ENCODE measurements around the gene OBP2B. TPM values are rescaled to one million over a fixed set of nuclear protein-coding genes. Genes with fewer than 3 reads are reported as not detected.
"Not testable (repeated sequence)": the region's sequence is repeated elsewhere in the genome, so short reads cannot be mapped to it uniquely, and the experiment has no call there.

OBP2B gene
- total RNA-seq, 2 donors from 2014 or later = not detected

- not testable (repeated sequence) for H3K27ac Mint-ChIP-seq; H3K36me3 Mint-ChIP-seq; H3K4me3 Mint-ChIP-seq; H3K4me1 Mint-ChIP-seq (ENCODE audit: low read depth in 2 of 2); ATAC-seq; H3K9me3 Mint-ChIP-seq; DNase-seq (ENCODE audit: low spot score)
- peaks cover 30 to 33% of the 10 kb centered on the region in 2 donors for H3K27me3 Mint-ChIP-seq
Observed at GRCh38 chr9:133221994-133222393, 12.9 kb upstream of the OBP2B start.

- peaks cover 30 to 37% of the 10 kb centered on the region in 2 donors for H3K27me3 Mint-ChIP-seq
- DNase-seq (ENCODE audit: low spot score) (no peak), ATAC-seq (no peak)
- no peak overlapping the region for H3K4me3 Mint-ChIP-seq
- no peak overlapping the region for H3K27ac Mint-ChIP-seq
- H3K4me1 Mint-ChIP-seq (ENCODE audit: low read depth in 2 of 2) = no peaks in the 10 kb centered on the region
- no peaks in the 10 kb centered on the region for H3K9me3 Mint-ChIP-seq
- no peaks in the 10 kb centered on the region for H3K36me3 Mint-ChIP-seq
Observed at GRCh38 chr9:133221177-133221809, 12.2 kb upstream of the OBP2B start.

- DNase-seq (ENCODE audit: low spot score); ATAC-seq; H3K9me3 Mint-ChIP-seq; H3K36me3 Mint-ChIP-seq; H3K4me1 Mint-ChIP-seq (ENCODE audit: low read depth in 2 of 2); H3K27ac Mint-ChIP-seq; H3K4me3 Mint-ChIP-seq: not testable (repeated sequence)
- H3K27me3 Mint-ChIP-seq = peaks cover 53 to 54% of the 10 kb centered on the region in 2 donors
Observed at GRCh38 chr9:133218049-133218975, 9.3 kb upstream of the OBP2B start.

GRCh38 chr9:133217333-133217988 lies 8.4 kb upstream of the OBP2B start:
- not testable (repeated sequence) for H3K4me1 Mint-ChIP-seq (ENCODE audit: low read depth in 2 of 2); H3K27ac Mint-ChIP-seq; H3K36me3 Mint-ChIP-seq

GRCh38 chr9:133214276-133214675 lies 5.2 kb upstream of the OBP2B start:
- not testable (repeated sequence) for H3K4me3 Mint-ChIP-seq; DNase-seq (ENCODE audit: low spot score); H3K36me3 Mint-ChIP-seq; ATAC-seq; H3K9me3 Mint-ChIP-seq; H3K4me1 Mint-ChIP-seq (ENCODE audit: low read depth in 2 of 2); H3K27ac Mint-ChIP-seq
- H3K27me3 Mint-ChIP-seq = peaks cover 51 to 61% of the 10 kb centered on the region in 2 donors

More at GRCh38 chr9:133217333-133217988, 8.4 kb upstream of the OBP2B start:
- H3K9me3 Mint-ChIP-seq; DNase-seq (ENCODE audit: low spot score); ATAC-seq; H3K4me3 Mint-ChIP-seq: not testable (repeated sequence)
- peaks cover 54 to 59% of the 10 kb centered on the region in 2 donors for H3K27me3 Mint-ChIP-seq

GRCh38 chr9:133210609-133211008 lies 1.6 kb upstream of the OBP2B start:
- DNase-seq (ENCODE audit: low spot score) (no peak), ATAC-seq (no peak)
- H3K27ac Mint-ChIP-seq = no peak overlapping the region

GRCh38 chr9:133210202-133210532 lies 1.1 kb upstream of the OBP2B start:
- ATAC-seq = no peak
- H3K36me3 Mint-ChIP-seq = no peaks in the 10 kb centered on the region
- H3K4me3 Mint-ChIP-seq = no peak overlapping the region

More at GRCh38 chr9:133210609-133211008, 1.6 kb upstream of the OBP2B start:
- peaks cover 28 to 37% of the 10 kb centered on the region in 2 donors for H3K27me3 Mint-ChIP-seq
- H3K4me3 Mint-ChIP-seq = no peak overlapping the region
- no peaks in the 10 kb centered on the region for H3K9me3 Mint-ChIP-seq
- H3K36me3 Mint-ChIP-seq = no peaks in the 10 kb centered on the region
- no peaks in the 10 kb centered on the region for H3K4me1 Mint-ChIP-seq (ENCODE audit: low read depth in 2 of 2)

DNA sequence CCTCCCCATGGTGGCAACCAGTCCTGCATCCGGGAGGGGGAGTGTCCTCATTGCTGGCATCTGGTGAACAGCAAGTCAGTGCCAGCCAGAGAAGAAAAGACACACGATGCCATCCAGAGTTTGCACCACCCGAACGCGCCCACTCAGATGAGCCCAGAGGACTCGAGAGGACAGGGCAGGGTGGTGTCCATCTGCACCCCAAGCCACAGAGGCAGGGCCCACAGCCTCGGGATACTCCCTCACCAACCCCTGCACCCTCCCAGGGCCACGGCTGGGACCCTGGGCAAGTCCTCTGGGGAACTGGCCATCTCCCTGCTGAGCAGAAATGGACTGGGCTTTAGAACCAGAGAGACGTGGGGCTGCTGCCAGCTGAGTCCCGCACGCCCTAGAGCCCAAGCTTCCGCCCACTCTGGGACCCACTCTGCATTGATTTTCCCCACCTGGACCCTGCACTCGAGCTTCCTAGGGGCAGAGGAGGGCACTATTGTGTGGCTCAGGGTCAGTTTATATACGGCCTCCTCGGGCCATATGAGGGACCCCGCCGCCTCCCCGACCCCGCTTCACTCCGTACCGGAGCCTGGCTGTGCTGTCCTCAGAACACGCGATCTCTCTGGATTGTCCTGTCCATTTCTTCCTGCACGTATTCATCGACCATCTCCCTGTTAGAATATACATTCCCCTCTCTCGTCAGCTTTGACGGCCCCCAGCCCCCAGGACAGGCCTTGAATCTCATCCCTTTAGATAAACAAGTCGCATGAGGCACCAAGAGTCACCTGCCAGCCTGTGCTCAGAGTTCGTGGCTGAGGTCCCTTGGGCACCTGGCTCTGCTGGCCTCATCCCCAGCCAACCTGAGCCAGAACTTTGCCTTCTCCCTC lies 514 bp upstream of the OBP2B start:
- peaks cover 20 to 27% of the 10 kb centered on the region in 2 donors for H3K27me3 Mint-ChIP-seq
- H3K9me3 Mint-ChIP-seq; H3K27ac Mint-ChIP-seq; H3K4me3 Mint-ChIP-seq; H3K36me3 Mint-ChIP-seq; H3K4me1 Mint-ChIP-seq (ENCODE audit: low read depth in 2 of 2); DNase-seq (ENCODE audit: low spot score); ATAC-seq: not testable (repeated sequence)

More at GRCh38 chr9:133210202-133210532, 1.1 kb upstream of the OBP2B start:
- no peak overlapping the region for H3K27ac Mint-ChIP-seq
- no peak for DNase-seq (ENCODE audit: low spot score)
- H3K9me3 Mint-ChIP-seq = no peaks in the 10 kb centered on the region
- H3K4me1 Mint-ChIP-seq (ENCODE audit: low read depth in 2 of 2) = no peaks in the 10 kb centered on the region
- peaks cover 25 to 32% of the 10 kb centered on the region in 2 donors for H3K27me3 Mint-ChIP-seq

- H3K9me3 Mint-ChIP-seq; H3K36me3 Mint-ChIP-seq; DNase-seq (ENCODE audit: low spot score); H3K4me1 Mint-ChIP-seq (ENCODE audit: low read depth in 2 of 2); H3K4me3 Mint-ChIP-seq; H3K27ac Mint-ChIP-seq; ATAC-seq: not testable (repeated sequence)
- peaks cover 16 to 17% of the 10 kb centered on the region in 2 donors for H3K27me3 Mint-ChIP-seq
Observed at GRCh38 chr9:133208171-133208879, 725 bp downstream of the OBP2B start.

DNA sequence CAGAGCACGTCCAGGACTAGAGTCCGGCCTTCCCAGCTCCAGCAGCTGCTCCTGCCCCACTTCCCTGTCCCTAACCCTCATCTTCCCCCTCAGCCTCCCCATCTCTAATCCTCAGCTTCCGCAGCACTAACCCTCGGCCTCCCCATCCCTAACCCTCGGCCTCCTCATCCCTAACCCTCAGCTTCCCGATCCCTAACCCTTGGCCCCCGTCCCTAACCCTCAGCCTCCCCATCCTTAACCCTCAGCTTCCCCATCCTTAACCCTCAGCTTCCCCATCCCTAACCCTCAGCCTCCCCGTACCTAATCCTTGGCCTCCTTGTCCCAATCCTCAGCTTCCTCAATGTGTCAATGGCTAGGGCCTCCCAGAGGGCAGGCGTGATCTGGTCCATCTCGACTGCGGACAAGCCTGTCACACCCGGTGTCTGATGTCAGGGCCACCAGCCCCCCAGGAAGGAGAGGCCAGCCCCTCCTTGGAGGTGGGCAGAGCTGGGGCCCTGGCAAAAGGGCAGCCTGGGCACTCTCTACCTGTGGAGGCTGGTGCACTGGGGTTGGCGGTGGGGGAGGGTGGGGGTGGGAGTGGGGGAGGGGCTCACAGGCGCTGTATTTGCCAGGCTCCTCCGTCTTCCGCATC lies 1.4 kb downstream of the OBP2B start:
- no peaks in the 10 kb centered on the region for H3K9me3 Mint-ChIP-seq
- ATAC-seq (no peak), DNase-seq (ENCODE audit: low spot score) (no peak)
- H3K4me1 Mint-ChIP-seq (ENCODE audit: low read depth in 2 of 2) = no peaks in the 10 kb centered on the region
- H3K27me3 Mint-ChIP-seq = peaks cover 11 to 16% of the 10 kb centered on the region in 2 donors
- H3K4me3 Mint-ChIP-seq = no peak overlapping the region
- H3K36me3 Mint-ChIP-seq = no peaks in the 10 kb centered on the region
- H3K27ac Mint-ChIP-seq = no peak overlapping the region

GRCh38 chr9:133207021-133207531 lies 2.0 kb downstream of the OBP2B start:
- H3K27ac Mint-ChIP-seq = no peak overlapping the region
- no peak overlapping the region for H3K4me3 Mint-ChIP-seq
- H3K9me3 Mint-ChIP-seq = no peaks in the 10 kb centered on the region
- ATAC-seq (no peak), DNase-seq (ENCODE audit: low spot score) (no peak)
- H3K36me3 Mint-ChIP-seq = no peaks in the 10 kb centered on the region
- H3K27me3 Mint-ChIP-seq = peaks cover 10 to 16% of the 10 kb centered on the region in 2 donors
- H3K4me1 Mint-ChIP-seq (ENCODE audit: low read depth in 2 of 2) = no peaks in the 10 kb centered on the region

All from natural killer cell treated with Interleukin-12 subunit alpha and Interleukin-12 subunit beta and Interleukin-15 and Interleukin-18, amount 100 ng/mL, for 72 hours (primary cell).